ENCODE measurements around the gene RET.

DNA sequence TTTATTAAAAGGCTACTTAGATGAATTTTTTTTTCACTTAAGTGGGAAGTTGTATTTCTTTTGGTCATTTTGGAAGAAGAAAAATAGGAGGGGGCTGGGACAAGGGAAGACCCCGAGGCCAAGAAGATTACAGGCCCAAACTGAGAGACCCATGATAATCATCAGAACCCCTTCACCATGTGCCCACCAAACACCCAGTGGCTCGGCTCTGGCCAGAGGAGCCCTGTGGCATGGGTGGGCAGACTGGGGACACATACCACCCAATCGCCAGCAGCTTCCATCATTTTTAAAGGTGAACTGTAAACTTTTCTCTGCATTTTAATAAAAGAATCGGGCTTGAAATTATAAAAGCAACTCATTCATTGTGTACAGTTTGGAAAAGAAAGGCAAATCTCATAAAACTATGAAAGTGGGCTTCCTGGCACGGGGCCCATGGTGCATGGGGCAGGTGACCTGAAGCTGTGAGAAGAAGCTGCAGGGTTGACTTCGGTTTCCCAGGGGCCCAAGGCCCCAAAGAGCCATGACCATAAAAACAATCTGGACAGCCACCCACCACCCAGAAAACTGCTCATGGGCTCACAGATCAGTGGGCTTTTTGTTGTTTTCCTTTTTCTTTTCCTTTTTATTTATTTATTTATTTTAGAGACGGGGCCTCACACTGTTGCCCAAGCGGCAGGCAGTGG is 29.4 kb upstream of the RET start:
- TF ChIP-seq, protein P1, sequence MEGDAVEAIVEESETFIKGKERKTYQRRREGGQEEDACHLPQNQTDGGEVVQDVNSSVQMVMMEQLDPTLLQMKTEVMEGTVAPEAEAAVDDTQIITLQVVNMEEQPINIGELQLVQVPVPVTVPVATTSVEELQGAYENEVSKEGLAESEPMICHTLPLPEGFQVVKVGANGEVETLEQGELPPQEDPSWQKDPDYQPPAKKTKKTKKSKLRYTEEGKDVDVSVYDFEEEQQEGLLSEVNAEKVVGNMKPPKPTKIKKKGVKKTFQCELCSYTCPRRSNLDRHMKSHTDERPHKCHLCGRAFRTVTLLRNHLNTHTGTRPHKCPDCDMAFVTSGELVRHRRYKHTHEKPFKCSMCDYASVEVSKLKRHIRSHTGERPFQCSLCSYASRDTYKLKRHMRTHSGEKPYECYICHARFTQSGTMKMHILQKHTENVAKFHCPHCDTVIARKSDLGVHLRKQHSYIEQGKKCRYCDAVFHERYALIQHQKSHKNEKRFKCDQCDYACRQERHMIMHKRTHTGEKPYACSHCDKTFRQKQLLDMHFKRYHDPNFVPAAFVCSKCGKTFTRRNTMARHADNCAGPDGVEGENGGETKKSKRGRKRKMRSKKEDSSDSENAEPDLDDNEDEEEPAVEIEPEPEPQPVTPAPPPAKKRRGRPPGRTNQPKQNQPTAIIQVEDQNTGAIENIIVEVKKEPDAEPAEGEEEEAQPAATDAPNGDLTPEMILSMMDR (IDR thresholded peaks at IDR 0.05) = no peak
- TF ChIP-seq POLR2AphosphoS5 (IDR thresholded peaks at IDR 0.05) (no peak), POLR2A (IDR thresholded peaks at IDR 0.05) (no peak), EP300 (IDR thresholded peaks at IDR 0.05) (no peak)

Measured in sigmoid colon (tissue), 4 donors.